HG03520 (cell line): ENCODE measurements around the gene CLEC19A.
A peak's percentile ranks its signal among the peaks of the same experiment; 100 is the strongest.

Experiments
- ATAC-seq: cut with Tn5 transposase; IDR thresholded peaks from one replicate; pipeline ENCODE4 v1.9.1; 2021; ENCODE audit warnings: mild to moderate bottlenecking, moderate library complexity; ENCODE audit not compliant: unreplicated experiment

The CLEC19A gene

GRCh38 chr16:19284207-19284606 lies 1.3 kb upstream of the CLEC19A start:
- ATAC-seq = no peak

DNA sequence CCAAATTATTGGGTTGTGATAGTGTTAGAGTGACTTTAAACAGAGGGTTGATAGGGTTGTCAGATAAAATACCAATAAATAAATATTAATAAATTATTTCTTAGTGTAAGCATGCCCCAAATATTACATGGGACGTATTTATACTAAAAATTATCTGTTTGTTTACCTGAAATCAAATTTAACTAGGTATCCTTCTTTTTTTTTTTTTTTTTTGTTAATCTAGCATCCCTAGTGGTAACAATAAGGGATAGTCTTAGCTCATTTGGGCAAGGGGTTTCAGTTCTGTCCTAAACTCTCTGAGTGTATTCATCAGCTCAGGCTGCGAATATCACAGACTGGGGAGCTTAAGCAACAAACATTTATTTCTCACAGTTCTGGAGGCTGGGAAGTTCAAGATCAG lies 1.3 kb downstream of the CLEC19A start:
- ATAC-seq = no peak

DNA sequence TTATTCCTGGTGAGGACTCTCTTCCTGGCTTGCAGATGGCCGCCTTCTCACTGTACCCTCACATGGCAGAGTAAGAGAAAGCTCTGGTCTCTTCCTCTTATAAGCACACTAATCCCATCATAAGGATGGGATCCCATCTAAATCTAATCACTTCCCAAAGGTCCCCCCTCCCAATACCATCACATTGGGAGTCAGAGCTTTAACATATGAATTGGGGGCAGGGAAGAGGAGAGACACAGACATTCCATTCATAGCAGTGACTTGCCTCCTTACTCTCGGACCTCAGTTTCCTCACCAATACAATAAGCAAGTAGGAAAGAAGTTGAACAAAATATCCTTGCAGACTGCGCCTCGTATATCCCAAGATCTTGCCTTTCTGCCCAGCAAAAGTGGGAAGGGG lies 1.7 kb downstream of the CLEC19A start:
- no peak for ATAC-seq

GRCh38 chr16:19288872-19289799 lies 3.6 kb downstream of the CLEC19A start:
- no peak for ATAC-seq

- no peak for ATAC-seq
Measured at GRCh38 chr16:19289811-19290485, 4.4 kb downstream of the CLEC19A start.

- no peak for ATAC-seq
Measured at GRCh38 chr16:19290860-19291259, 5.3 kb downstream of the CLEC19A start.

DNA sequence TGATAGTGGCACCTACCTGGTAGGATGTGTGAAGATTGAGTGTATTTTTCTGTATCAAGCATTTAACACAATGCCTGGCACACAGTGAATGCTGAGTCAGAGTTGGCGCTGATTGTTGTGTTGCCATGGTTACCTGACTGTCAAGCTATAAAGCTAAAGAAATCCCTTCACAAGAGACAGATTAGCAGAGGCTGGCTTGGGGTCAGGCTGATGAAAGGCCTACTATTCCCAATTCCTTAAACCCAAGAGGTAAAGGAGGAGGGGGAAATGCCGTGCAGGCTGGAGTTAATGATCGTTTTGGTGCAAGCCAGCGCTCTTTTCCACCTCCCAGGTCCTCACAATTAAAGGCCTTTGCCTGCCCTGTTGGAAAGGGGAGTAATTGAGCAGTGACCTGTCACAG lies 5.9 kb downstream of the CLEC19A start:
- no peak for ATAC-seq

- no peak for ATAC-seq
Measured at GRCh38 chr16:19292186-19292585, 6.7 kb downstream of the CLEC19A start.

DNA sequence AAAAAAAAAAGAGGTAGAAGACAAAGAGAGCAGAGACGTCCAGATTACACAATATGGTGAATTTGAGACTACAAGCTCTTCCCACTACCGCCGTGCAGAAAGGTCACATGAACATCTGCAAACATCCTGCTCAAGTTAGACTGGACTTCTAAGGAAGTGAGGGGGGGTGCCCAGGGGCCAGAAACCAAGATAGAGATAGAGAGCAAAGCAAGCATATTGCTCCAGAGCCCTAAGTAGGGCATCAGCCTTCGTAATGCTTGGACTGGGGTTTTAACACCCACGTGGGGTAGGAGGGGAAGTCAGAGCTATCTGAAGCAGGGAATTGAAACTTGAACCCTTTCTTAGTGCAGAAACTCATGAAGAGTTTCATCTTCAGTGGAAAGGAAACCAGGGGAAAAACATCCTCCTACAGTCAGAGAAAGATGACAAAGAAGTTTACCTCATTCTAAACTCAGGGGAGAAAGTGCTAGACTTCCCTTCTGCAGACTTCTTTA lies 8.7 kb downstream of the CLEC19A start:
- ATAC-seq = peak; percentile 55

DNA sequence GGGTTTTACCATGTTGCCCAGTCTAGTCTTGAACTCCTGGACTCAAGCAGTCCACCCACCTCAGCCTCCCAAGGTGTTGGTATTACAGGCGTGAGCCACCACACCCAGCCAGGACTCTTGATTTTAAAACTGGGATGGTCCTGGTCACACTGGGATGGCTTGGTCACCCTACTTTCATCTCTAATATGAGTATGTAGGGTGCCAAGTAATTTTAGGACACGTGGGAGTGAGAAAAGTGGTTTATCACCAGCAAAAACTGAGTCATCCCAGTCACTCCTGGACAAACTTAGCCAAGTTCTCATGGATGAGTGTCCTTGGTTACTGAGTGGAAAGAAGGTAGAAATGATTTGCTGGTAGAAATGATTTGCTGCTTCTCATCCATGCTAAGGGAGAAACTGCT lies 9.9 kb downstream of the CLEC19A start:
- no peak for ATAC-seq

DNA sequence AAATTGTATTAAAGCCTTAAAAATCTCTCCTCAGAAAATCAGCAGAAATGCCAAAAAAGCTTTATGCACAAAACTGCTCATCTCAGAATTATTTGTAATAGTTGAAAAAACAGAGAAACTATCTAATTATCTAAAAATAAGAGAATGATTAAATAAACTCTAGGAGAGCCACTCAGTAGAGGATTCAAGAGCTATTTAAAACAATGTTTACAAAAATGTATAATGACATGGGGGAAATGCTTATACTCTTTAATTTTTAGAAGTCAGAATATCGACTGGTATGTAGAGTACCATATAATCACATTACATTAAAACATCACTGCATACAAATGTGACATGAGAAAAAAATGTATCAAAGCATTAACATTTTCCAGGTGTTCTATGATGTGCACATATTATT lies 11.9 kb downstream of the CLEC19A start:
- no peak for ATAC-seq

DNA sequence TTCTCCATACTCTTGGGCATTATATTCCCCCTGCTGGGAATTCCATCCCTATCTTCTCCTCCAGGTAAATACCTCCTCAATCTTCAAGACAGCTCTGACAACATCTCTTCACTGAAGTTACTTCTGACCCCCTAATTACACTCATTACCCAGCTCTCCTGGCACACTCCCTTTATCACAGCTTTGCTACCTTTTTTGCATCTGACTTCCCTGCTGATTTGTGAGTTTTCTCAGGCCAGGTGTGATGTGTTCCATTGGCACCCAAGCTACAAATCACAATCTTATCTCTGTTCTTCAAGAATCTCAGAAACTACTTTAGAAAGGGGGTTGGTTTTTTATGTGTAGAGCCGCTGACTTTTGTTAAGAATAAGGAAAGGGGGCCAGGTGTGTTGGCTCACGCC lies 14.0 kb downstream of the CLEC19A start:
- no peak for ATAC-seq

DNA sequence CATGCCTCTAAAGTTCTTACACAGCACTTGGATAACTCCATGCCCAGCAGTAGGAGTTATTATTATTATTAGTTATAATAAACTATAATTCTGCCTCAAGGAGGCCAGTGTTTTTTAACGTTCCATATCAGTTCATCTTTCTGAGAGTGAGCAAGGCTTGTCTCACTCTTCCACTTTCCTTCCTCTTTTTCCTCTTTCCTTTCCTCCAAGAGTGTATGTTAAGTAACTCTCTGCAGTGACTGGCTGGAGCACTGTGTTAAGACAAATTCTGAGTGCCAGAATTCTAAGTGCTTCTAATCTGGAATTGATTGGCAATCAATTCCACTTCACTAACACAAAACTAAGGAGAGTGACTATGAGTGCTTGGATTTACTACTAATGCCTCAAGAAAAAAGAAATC lies 16.4 kb downstream of the CLEC19A start:
- no peak for ATAC-seq

- no peak for ATAC-seq
Measured at GRCh38 chr16:19304750-19305149, 19.2 kb downstream of the CLEC19A start.

- ATAC-seq = no peak
Measured at GRCh38 chr16:19305443-19305842, 19.9 kb downstream of the CLEC19A start.

- ATAC-seq = no peak
Measured at GRCh38 chr16:19307587-19308241, 22.2 kb downstream of the CLEC19A start.

DNA sequence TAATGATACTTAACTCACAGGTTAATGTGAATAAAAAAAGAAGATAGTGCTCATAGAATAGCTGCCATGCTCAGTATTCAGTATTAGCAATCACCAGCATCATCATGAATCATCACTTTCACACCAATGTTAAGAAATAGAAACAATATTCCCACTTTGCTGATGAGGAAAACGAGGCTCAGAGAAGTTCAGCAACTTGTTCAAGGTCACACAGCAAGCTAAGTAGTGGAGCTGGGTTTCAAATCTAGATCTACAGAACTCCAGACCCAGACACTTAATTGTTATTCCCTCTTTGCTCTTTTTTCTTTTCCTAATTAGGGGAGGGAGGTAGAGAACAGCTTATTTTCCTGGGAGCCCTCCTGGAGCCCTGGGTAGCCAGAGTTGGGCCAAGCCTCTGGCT lies 22.9 kb downstream of the CLEC19A start:
- no peak for ATAC-seq

DNA sequence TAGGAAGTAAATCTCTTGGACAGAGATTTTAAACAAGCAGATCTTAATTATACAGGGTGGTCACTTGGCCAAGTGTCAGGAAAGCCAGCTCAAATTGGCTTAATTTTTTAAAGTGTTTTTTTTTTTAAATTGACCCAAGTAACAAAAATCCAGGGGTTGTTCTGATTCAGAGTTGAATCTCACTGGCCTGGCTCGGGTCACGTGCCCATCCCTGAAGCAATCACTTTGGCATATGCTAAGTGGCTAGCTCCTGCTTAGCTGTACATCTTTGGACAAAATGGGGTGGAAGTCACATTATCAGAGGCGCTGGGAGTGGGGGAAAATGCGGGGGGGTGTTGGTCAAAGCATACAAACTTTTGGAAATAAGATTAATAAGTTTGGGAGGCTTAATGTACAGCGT lies 23.6 kb downstream of the CLEC19A start:
- no peak for ATAC-seq

DNA sequence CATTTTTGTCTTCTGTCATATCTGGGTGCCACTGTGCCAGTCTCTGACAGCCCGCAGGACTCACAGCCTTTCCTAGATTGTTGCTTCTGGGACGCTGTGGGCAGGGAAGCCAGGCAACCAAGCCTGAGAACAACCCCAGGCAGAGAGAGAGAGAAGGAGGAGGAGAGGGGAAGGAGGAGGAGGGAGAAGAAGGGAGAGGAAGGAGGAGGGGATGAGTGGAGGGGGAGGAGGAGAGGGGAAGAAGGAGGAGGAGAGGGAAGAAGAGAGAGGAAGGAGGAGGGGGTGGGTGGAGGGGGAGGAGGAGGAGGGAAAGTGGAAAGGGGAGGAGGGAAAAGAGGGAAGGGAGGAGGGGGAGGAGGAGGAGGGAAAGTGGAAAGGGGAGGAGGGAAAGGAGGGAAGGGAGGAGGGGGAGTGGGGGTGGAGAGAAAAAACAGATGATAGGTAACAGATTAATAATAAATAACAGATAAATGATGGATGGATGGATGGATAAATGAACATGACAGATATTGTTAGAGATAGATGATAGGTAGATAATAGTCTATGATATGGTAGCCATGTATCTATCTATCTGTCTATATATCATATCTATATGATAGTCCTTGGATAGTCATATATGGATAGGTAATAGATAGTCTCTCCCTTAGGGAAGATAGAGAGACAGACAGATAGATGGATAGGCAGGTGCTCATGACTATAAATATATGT lies 29.3 kb downstream of the CLEC19A start:
- no peak for ATAC-seq

GRCh38 chr16:19315889-19316433 lies 30.4 kb downstream of the CLEC19A start:
- ATAC-seq = no peak

DNA sequence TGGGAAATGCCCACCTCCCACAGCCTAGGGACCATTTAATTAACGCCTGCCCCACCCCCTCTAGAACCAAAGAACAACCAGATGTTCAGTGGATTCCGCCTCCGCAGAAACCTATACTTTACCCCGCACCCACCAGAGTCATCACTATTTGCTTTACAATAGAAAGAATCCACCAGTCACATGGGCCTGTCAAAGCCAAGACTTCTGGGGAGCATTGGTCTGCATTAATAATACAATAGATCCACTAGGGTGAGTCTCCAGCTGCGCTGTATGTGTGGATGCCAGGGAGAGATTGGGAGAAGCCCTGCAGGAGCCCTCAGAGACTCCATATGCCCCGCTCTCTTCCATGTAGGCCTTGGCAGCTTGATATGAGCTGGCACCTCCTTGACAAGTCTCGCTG lies 31.3 kb downstream of the CLEC19A start:
- ATAC-seq = no peak
